Activated CD8-positive, alpha-beta memory T cell treated with anti-CD3 and anti-CD28 coated beads, Interleukin-2, amount 50 U/mL, for 4 hours (primary cell): ENCODE data around the gene PILRA.
"Not testable (repeated sequence)": the region's sequence is repeated elsewhere in the genome, so short reads cannot be mapped to it uniquely, and the experiment has no call there.

Experiments
- DNase-seq: peaks from one replicate; pipeline ENCODE4 v3.0.0-alpha.2; 2020

Gene PILRA

GRCh38 chr7:100435401-100436304, 62.4 kb downstream of the PILRA start:
- peak; percentile 53 for DNase-seq

- DNase-seq, result no peak
Measured at GRCh38 chr7:100437150-100438100, 64.1 kb downstream of the PILRA start.

GRCh38 chr7:100438172-100438571, 64.9 kb downstream of the PILRA start:
- no peak for DNase-seq

- not testable (repeated sequence) for DNase-seq
Measured at GRCh38 chr7:100438731-100439130, 65.4 kb downstream of the PILRA start.

- not testable (repeated sequence) for DNase-seq
Measured at GRCh38 chr7:100439244-100439643, 66.0 kb downstream of the PILRA start.

- DNase-seq, result no peak
Measured at GRCh38 chr7:100441641-100442535, 68.6 kb downstream of the PILRA start.

- DNase-seq, result no peak
Measured at GRCh38 chr7:100443096-100443840, 70.0 kb downstream of the PILRA start.

- no peak for DNase-seq
Measured at GRCh38 chr7:100444311-100445278, 71.3 kb downstream of the PILRA start.

GRCh38 chr7:100446040-100446439, 72.8 kb downstream of the PILRA start:
- no peak for DNase-seq

- DNase-seq, result not testable (repeated sequence)
Measured at GRCh38 chr7:100447363-100447762, 74.1 kb downstream of the PILRA start.

GRCh38 chr7:100449190-100449795, 76.0 kb downstream of the PILRA start:
- DNase-seq, result no peak
